Mesothelial cell of epicardium (in vitro differentiated cells): ENCODE measurements around the gene C1QL2. TPM values are rescaled to one million over a fixed set of nuclear protein-coding genes. Genes with fewer than 3 reads are reported as not detected.

Source experiments
- DNase-seq, 2 experiments: peaks; one replicate each; pipeline ENCODE4 v3.0.0; 2021; ENCODE audit warnings: low spot score in 2 of 2; ENCODE audit not compliant: unreplicated experiment in 2 of 2
- H3K27ac Mint-ChIP-seq: 2 replicates; pipeline ENCODE4 v1.8.0; 2021; ENCODE audit warnings: mixed read lengths
- H3K27me3 Mint-ChIP-seq: 2 replicates; pipeline ENCODE4 v1.8.0; 2021; ENCODE audit warnings: low read depth, mixed read lengths
- H3K36me3 Mint-ChIP-seq: 2 replicates; pipeline ENCODE4 v1.8.0; 2021; ENCODE audit warnings: mixed read lengths
- H3K4me1 Mint-ChIP-seq: 2 replicates; pipeline ENCODE4 v1.8.0; 2021; ENCODE audit warnings: mixed read lengths
- H3K4me3 Mint-ChIP-seq: 2 replicates; pipeline ENCODE4 v1.8.0; 2021; ENCODE audit warnings: mild to moderate bottlenecking, moderate library complexity, mixed read lengths
- H3K9me3 Mint-ChIP-seq: 2 replicates; pipeline ENCODE4 v1.8.0; 2021; ENCODE audit warnings: mixed read lengths
- CTCF ChIP-seq: fragments of 200-600 bp; sonication (generic); IDR thresholded peaks from one replicate; pipeline ENCODE4 v1.5.0; 2021; ENCODE audit warnings: antibody characterized with exemption; ENCODE audit not compliant: unreplicated experiment
- total RNA-seq: library from RNA; stranded (reverse); gene quantifications from 3 replicates; pipeline ENCODE4 v1.2.1, GENCODE V29; 2021

C1QL2 gene
- total RNA-seq, 1 donor from 2014 or later, result not detected

GRCh38 chr2:119122663-119123062 is 35.9 kb downstream of the C1QL2 start:
- no peaks in the 10 kb centered on the region for H3K9me3 Mint-ChIP-seq
- no peak for TF ChIP-seq CTCF
- H3K4me1 Mint-ChIP-seq, result no peaks in the 10 kb centered on the region
- H3K4me3 Mint-ChIP-seq, result no peak overlapping the region
- H3K36me3 Mint-ChIP-seq, result no peaks in the 10 kb centered on the region
- H3K27me3 Mint-ChIP-seq, result peaks cover 93% of the 10 kb centered on the region
- no peak overlapping the region for H3K27ac Mint-ChIP-seq
- peak in 1 of 2 experiments; percentile 13 for DNase-seq

GRCh38 chr2:119119999-119120756 is 38.4 kb downstream of the C1QL2 start:
- no peak overlapping the region for H3K4me3 Mint-ChIP-seq
- TF ChIP-seq CTCF, result no peak
- peaks cover 92% of the 10 kb centered on the region for H3K27me3 Mint-ChIP-seq
- DNase-seq, result peak in 1 of 2 experiments; percentile 26
- H3K27ac Mint-ChIP-seq, result no peak overlapping the region
- no peaks in the 10 kb centered on the region for H3K9me3 Mint-ChIP-seq
- no peaks in the 10 kb centered on the region for H3K4me1 Mint-ChIP-seq
- H3K36me3 Mint-ChIP-seq, result no peaks in the 10 kb centered on the region

- Mint-ChIP-seq H3K4me1 (no peaks in the 10 kb centered on the region), H3K36me3 (no peaks in the 10 kb centered on the region), H3K9me3 (no peaks in the 10 kb centered on the region), H3K27ac (no peak overlapping the region), H3K27me3 (peaks cover 90% of the 10 kb centered on the region), H3K4me3 (no peak overlapping the region)
- no peak for DNase-seq
- TF ChIP-seq CTCF, result no peak
Measured at GRCh38 chr2:119119076-119119785, 39.3 kb downstream of the C1QL2 start.

GRCh38 chr2:119117891-119118882 is 40.4 kb downstream of the C1QL2 start:
- no peaks in the 10 kb centered on the region for H3K9me3 Mint-ChIP-seq
- DNase-seq, result no peak
- peaks cover 90% of the 10 kb centered on the region for H3K27me3 Mint-ChIP-seq

More at GRCh38 chr2:119117891-119118882, 40.4 kb downstream of the C1QL2 start:
- Mint-ChIP-seq H3K27ac (no peak overlapping the region), H3K4me3 (no peak overlapping the region), H3K36me3 (no peaks in the 10 kb centered on the region), H3K4me1 (no peaks in the 10 kb centered on the region)
- TF ChIP-seq CTCF, result no peak
